Measurements from ENCODE around the gene ERCC6.

Gene ERCC6

DNA sequence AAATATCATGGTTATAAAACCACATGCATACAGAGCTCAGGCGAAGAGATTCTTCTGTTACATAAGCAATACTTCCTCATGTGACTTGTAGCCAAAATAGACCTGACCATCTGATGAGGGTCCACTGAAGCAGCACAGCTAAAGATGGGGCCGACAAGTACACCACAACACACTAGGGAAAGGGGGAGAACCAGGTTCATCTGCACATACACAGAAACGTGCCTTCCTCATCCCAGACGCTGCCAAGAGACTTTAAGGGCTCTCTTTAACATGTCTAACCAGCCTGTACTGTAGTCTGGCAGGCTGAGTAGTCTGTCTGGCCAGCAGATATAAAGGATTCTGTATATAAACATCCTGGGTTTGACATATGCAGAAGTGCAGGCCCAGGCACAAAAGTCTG, 30.3 kb downstream of the ERCC6 start:
- DNase-seq, result no peak

- no peak for DNase-seq
Observed at GRCh38 chr10:49508249-49508648, 30.7 kb downstream of the ERCC6 start.

DNA sequence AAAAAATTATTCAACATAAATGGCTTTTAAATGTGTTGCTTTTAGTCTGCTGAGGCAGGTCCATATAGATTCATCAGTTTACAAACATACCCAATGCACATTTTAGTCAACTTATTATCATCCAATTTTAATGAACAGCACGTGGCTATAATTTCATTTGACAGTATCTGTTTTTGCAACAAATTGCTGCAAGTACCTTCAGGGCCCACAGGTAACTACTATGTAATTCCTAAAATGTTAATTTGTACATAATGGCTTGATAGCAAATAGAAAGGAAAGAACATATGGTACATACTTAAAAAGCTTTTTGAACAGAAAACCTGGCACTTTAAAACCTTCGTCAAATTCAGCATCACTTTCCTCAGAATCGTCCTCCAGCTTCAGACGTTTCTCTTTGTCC, 33.3 kb downstream of the ERCC6 start:
- no peak for DNase-seq

DNA sequence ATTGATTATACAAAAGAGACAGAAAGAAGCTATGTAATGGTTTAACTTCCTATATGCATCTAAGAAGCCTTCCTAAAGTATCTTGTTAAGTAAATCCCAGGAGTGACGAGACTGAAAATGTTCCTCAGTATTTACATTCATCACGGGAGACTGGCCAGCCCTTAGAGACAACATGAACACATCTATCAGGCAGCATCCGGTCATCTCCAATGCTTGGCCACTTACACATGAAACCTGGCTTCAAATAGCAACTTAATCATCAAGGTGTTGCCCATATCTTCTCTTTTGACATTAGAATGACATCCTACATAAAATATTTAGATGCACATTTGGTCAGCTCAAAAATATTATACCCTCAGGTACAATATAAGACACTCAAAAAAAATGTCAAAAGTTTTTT, 33.8 kb downstream of the ERCC6 start:
- DNase-seq, result no peak

DNA sequence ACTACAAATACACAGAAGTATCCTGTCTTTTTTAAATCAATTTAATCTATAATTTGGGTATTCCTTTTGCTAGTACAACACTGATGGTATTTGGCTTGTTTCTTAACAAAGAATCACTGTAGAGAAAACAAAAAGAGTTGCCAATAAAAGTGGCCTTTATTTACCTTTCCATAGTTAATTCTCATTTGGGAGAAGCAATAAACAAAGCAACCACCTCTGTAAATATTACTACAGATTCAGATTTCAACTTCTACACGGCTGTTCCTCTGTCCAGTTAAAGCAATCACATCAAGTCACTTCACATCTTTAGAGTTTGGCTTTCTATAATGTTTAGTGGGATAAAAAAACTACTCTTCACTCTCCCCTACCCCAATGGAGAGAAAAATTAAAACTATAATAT, 34.4 kb downstream of the ERCC6 start:
- DNase-seq, result no peak

GRCh38 chr10:49502358-49502757, 36.6 kb downstream of the ERCC6 start:
- DNase-seq, result no peak

DNA sequence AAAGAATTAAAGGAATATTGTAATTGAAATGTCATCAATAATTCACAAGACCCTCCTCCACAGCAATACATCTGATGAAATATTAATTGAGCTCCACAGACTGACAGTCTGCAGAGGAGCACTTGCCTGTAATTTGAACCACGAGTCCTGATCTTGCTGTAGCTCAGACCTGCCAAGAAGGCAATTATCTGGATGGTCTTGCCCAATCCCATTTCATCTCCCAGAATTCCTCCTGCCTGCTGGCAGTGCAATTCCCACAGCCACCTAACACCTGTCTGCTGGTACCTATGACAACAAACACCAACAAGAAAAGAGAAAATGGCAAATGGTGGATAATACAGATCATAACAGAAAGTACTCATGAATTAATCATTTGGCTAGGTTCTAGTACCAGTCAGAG, 38.5 kb downstream of the ERCC6 start:
- no peak for DNase-seq

GRCh38 chr10:49499305-49499851, 39.5 kb downstream of the ERCC6 start:
- DNase-seq, result no peak

- DNase-seq, result no peak
Observed at GRCh38 chr10:49498425-49498824, 40.5 kb downstream of the ERCC6 start.

GRCh38 chr10:49497358-49497757, 41.6 kb downstream of the ERCC6 start:
- no peak for DNase-seq

DNA sequence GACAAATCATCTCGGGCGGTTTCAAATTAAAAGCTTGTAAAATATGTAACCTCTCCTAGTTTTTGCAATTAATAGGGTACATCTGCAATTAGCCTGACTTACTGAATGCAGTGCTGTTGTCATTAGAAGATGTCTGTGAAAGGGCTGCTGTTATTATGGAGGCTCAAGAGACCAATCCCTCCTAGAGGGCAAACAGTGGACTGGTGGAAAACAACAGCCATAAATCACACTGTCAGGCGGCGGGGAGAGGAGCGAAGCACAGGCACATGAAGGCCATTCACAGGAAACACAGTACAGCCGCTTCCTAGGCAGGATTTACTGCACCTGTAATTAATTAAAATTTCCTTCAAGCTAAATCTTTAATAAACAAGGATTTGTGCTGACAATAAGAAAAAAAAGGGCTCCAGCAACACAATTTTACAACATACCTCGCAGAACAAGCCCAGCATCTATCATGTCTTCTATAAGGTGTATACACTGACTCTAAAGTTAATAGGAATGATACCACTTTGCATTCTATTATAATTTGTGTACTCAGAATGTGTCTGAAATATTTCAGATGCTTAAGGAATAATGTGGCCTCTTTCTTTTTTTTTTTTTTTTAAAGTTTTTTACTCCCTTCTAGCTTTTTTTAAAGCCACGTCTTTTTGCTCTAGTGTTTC, 50.7 kb downstream of the ERCC6 start:
- no peak for DNase-seq

DNA sequence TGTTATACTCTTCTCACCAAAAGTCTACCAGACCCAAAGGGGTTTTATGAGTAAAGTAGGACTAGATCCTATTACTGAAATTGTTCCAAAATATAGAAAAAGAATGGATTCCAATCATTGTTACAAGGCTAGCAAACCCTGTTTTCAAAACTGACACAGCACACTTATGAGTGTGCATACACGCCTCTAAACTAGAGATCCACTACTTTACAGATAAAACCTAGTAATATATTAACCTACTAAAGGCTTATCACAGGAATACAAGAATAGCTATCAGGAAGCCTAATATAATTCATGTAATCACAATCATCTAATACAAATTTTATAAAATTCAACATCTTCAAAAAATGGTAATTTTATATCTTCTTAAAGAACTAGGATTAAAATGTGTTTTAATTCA, 52.2 kb downstream of the ERCC6 start:
- no peak for DNase-seq

DNA sequence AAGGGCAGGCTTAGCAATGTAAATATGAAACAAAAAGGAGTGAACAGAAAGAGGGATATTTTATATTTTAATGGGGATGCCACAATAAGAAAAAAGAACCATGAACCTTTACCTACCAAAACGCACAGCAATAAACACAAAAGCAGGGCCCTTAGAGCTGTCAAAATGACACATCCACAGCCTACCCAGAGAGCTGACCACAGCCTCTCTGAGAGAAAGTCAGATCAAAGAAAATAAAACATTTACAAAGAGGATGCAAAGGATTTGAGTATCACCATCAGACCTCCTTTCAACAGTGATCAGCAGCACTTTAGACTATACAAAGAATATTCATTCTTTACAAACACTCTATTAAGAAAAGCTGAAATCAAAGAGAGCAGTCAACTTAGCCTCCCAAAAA, 52.9 kb downstream of the ERCC6 start:
- no peak for DNase-seq

DNA sequence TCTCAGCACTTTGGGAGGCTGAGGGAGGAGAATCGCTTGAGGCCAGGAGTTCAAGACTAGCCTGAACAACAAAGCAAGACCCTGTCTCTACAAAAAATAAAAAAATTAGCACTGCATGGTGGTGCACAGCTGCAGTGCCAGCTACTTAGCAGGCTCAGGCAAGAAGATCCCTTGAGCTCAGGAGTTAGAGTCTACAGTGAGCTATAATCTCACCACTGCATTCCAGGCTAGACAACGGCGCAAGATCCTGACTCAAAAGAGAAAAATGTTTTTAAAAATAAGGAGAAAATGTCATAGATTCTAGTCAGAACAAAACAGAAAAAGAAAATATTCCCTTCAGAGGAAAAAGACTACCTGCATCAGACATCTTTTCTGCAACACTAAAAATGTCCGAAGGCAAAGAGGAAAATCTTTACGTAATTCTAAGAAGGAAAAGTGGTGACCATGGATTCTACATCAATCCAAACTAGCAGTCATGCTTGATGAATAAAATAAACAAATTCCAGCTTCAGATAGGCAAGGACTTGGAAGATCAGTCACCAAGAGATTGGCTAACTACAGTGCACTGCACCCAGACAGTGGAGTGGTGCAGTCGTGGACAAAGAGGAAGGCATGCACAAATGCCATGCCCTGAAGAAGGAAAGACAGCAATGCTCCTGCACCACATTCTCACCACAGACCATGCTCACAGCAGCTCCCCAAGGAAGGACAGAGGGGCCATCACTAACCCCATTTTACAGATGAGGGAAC, 54.3 kb downstream of the ERCC6 start:
- no peak for DNase-seq

GRCh38 chr10:49478819-49479218, 60.1 kb downstream of the ERCC6 start:
- no peak for DNase-seq

GRCh38 chr10:49474901-49475300, 64.0 kb downstream of the ERCC6 start:
- DNase-seq, result no peak

- no peak for DNase-seq
Observed at GRCh38 chr10:49471532-49471931, 67.4 kb downstream of the ERCC6 start.

DNA sequence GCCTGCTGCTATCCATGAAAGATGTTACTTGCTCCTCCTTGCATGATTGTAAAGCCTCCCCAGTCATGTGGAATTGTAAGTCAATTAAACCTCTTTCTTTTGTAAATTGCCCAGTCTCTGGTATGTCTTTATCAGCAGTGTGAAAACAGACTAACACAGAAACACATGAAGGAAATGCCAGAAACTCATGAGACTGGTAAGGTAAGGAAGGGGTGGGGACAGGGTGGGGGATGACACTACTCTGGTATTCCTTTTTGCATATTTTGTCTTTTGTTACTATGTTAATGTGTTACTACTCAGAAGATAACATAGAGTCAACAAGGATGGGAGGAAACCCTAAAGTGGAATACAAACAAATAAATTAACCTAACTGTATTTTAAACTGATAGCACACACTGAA, 73.2 kb downstream of the ERCC6 start:
- no peak for DNase-seq
